Measurements from ENCODE around the gene CLDN7.

DNA sequence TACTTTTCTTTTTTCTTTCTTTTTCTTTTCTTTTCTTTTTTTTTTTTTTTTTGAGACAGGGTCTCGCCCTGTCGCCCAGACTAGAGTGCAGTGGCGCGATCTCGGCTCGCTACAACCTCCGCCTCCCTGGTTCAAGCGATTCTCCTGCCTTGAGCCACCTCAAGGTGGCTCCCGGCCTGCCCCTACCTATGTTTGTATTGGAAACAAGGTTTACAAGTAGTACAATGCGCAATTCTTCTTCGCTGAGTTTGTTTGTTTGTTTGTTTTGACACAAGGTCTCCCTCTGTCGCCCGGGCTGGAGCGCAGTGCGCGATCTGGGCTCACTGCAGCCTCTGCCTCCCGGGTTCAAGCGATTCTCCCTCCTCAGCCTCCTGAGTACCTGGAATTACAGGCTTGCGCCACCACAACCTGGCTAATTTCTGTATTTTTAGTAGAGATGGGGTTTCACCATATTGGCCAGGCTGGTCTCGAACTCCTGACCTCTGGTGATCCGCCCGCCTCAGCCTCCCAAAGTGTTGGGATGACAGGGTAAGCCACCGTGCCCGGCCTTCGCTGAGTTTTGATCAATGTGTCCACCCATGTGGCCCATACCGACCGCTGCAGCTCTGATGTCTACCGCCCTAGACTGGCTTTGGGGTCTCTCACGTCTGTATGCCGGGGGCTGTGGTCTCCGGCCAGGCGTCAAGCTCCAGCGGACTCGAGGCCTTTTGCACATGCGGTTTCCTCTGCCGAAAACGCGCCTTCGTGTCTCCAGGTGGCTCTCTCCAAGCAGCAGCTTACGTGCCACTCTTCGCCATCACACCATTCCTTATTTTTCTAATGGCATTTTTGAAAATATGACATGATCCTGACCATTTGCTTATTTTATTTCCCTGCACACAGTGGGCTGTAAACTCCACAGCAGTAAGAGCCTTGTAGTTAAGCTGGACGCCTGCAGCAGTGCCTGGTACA is 33.2 kb upstream of the CLDN7 start:
- TF ChIP-seq YY1 (IDR thresholded peaks at IDR 0.05; ENCODE audit: insufficient read depth, insufficient read length) (no peak), SUZ12 (IDR thresholded peaks at IDR 0.05; ENCODE audit: extremely low read depth, insufficient read depth, insufficient read length) (no peak), ZNF274 (IDR thresholded peaks at IDR 0.05; ENCODE audit: low read depth, low read length) (no peak)
